ENCODE data around the gene ARHGEF18. TPM values are rescaled to one million over a fixed set of nuclear protein-coding genes. Genes with fewer than 3 reads are reported as not detected.

ARHGEF18 gene
- total RNA-seq, 1 donor from 2014 or later, result 44.6 TPM

DNA sequence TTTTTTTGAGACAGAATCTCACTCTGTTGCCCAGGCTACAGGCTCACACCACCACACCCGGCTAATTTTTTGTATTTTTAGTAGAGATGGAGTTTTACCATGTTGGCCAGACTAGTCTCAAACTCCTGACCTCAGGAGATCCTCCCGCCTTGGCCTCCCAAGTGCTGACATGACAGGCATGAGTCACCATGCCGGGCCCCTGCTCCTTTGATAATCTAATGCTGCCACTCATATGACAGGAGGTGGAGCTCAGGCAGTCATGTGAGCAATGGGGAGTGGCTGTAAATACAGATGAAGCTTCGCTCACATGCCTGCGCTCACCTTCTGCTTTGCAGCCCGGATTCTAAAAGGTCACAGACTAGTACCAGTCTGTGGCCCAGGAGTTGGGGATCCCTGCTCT lies 25.1 kb downstream of the ARHGEF18 start:
- no peak overlapping the region for H3K27ac Mint-ChIP-seq (ENCODE audit: unreplicated experiment)
- TF ChIP-seq EZH2 (IDR thresholded peaks at IDR 0.05; ENCODE audit: insufficient read depth, low read length), result no peak
- TF ChIP-seq, protein P1, sequence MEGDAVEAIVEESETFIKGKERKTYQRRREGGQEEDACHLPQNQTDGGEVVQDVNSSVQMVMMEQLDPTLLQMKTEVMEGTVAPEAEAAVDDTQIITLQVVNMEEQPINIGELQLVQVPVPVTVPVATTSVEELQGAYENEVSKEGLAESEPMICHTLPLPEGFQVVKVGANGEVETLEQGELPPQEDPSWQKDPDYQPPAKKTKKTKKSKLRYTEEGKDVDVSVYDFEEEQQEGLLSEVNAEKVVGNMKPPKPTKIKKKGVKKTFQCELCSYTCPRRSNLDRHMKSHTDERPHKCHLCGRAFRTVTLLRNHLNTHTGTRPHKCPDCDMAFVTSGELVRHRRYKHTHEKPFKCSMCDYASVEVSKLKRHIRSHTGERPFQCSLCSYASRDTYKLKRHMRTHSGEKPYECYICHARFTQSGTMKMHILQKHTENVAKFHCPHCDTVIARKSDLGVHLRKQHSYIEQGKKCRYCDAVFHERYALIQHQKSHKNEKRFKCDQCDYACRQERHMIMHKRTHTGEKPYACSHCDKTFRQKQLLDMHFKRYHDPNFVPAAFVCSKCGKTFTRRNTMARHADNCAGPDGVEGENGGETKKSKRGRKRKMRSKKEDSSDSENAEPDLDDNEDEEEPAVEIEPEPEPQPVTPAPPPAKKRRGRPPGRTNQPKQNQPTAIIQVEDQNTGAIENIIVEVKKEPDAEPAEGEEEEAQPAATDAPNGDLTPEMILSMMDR (IDR thresholded peaks at IDR 0.05; ENCODE audit: insufficient read depth, low read depth, low read length), result no peak
- Histone ChIP-seq H4K20me1 (ENCODE audit: insufficient read depth, low read length) (no peaks in the 10 kb centered on the region), H2AFZ (ENCODE audit: low read depth, low read length) (no peak overlapping the region), H3K9ac (ENCODE audit: low read length) (no peak overlapping the region), H3K9me3 (ENCODE audit: insufficient read depth, low read depth, low read length) (no peaks in the 10 kb centered on the region), H3K4me2 (ENCODE audit: low read length) (no peak overlapping the region), H3K36me3 (ENCODE audit: insufficient read depth, low read length) (no peaks in the 10 kb centered on the region), H3K27me3 (ENCODE audit: insufficient read depth, low read length) (no peaks in the 10 kb centered on the region), H3K79me2 (ENCODE audit: insufficient read depth, low read length) (no peaks in the 10 kb centered on the region), H3K4me1 (ENCODE audit: insufficient read depth, low read length) (no peaks in the 10 kb centered on the region), H3K4me3 (ENCODE audit: insufficient read depth, low read depth, low read length) (no peak overlapping the region), H3K27ac (ENCODE audit: low read depth, low read length) (no peak overlapping the region)
- no peaks in the 10 kb centered on the region for H3K36me3 Mint-ChIP-seq (ENCODE audit: low read depth, unreplicated experiment)
- peaks cover 1% of the 10 kb centered on the region for H3K9me3 Mint-ChIP-seq (ENCODE audit: unreplicated experiment)
- no peak overlapping the region for H3K4me3 Mint-ChIP-seq (ENCODE audit: unreplicated experiment)
- DNase-seq (ENCODE audit: low read depth) (no peak), FAIRE-seq (no peak)
- H3K27me3 Mint-ChIP-seq (ENCODE audit: low read depth, unreplicated experiment), result peaks cover 17% of the 10 kb centered on the region
- H3K4me1 Mint-ChIP-seq (ENCODE audit: low read depth, unreplicated experiment), result peaks cover 7% of the 10 kb centered on the region

DNA sequence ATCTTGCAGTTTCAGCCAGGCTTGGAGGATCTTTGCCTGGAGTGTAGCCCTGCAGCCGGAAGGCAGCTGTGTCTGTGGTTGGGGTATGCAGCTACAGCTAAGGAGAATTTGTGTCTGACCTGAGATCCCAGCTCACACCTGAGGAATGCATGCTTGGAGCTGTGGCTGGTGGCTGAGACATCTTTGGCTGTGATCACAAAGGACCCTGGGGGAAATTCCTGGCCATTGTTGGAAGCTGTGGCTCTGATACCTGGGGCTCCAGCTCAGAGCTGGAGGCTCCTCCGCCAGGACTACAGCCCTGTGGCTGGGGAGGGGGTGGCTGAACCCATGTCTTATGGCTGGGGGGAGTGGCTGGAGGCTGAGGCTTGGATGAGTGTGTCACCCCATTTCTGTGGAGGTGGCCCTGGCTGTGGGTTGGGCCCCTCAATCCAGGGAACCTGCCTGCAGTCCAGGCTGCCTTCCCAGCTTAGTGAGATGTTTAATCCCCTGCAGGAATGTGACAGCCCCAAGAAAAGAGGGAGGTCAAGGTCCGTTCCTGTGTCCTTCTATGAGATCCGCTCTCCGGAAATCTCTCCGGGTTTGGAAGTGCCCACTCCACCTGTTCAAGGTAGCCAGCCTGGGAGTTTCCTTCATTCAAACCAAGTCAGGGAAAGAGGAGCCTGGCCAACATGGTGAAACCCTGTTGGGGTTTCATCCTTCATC lies 27.6 kb downstream of the ARHGEF18 start:
- TF ChIP-seq, protein P1 (IDR thresholded peaks at IDR 0.05; ENCODE audit: insufficient read depth, low read depth, low read length), result no peak
- TF ChIP-seq EZH2 (IDR thresholded peaks at IDR 0.05; ENCODE audit: insufficient read depth, low read length), result no peak
- Histone ChIP-seq H3K9me3 (ENCODE audit: insufficient read depth, low read depth, low read length) (no peaks in the 10 kb centered on the region), H3K79me2 (ENCODE audit: insufficient read depth, low read length) (no peaks in the 10 kb centered on the region), H3K27me3 (ENCODE audit: insufficient read depth, low read length) (no peaks in the 10 kb centered on the region), H3K4me3 (ENCODE audit: insufficient read depth, low read depth, low read length) (no peak overlapping the region), H3K4me1 (ENCODE audit: insufficient read depth, low read length) (no peaks in the 10 kb centered on the region), H2AFZ (ENCODE audit: low read depth, low read length) (no peak overlapping the region), H3K27ac (ENCODE audit: low read depth, low read length) (no peak overlapping the region), H4K20me1 (ENCODE audit: insufficient read depth, low read length) (no peaks in the 10 kb centered on the region), H3K9ac (ENCODE audit: low read length) (no peak overlapping the region), H3K4me2 (ENCODE audit: low read length) (no peak overlapping the region), H3K36me3 (ENCODE audit: insufficient read depth, low read length) (no peaks in the 10 kb centered on the region)
- Mint-ChIP-seq H3K9me3 (ENCODE audit: unreplicated experiment) (peaks cover 1% of the 10 kb centered on the region), H3K27ac (ENCODE audit: unreplicated experiment) (no peak overlapping the region), H3K4me1 (ENCODE audit: low read depth, unreplicated experiment) (peaks cover 7% of the 10 kb centered on the region), H3K36me3 (ENCODE audit: low read depth, unreplicated experiment) (no peaks in the 10 kb centered on the region), H3K4me3 (ENCODE audit: unreplicated experiment) (no peak overlapping the region), H3K27me3 (ENCODE audit: low read depth, unreplicated experiment) (peaks cover 13% of the 10 kb centered on the region)
- FAIRE-seq (no peak), DNase-seq (ENCODE audit: low read depth) (peak; percentile 33)

DNA sequence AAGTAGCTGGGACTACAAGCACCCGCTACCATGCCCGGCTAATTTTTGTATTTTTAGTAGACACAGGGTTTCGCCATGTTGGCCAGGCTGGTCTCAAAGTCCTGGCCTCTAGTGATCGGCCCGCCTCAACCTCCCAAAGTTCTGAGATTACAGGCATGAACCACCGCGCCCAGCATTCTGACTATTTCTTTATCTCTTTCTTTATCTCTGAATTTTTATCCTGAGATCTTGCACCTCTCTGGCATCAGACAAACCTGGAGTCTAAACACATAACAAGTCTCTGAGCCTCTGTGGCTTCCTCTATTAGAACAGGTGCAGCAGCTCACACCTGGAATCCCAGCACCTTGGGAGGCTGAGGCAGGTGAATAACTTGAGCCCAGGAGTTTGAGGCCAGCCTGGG lies 28.5 kb downstream of the ARHGEF18 start:
- H3K9me3 ChIP-seq (ENCODE audit: insufficient read depth, low read depth, low read length), result no peaks in the 10 kb centered on the region
- no peak overlapping the region for H3K4me3 ChIP-seq (ENCODE audit: insufficient read depth, low read depth, low read length)
- H2AFZ ChIP-seq (ENCODE audit: low read depth, low read length), result no peak overlapping the region
- DNase-seq (ENCODE audit: low read depth) (no peak), FAIRE-seq (no peak)
- TF ChIP-seq, protein P1 (IDR thresholded peaks at IDR 0.05; ENCODE audit: insufficient read depth, low read depth, low read length), result no peak
- TF ChIP-seq EZH2 (IDR thresholded peaks at IDR 0.05; ENCODE audit: insufficient read depth, low read length), result no peak
- no peak overlapping the region for H3K27ac ChIP-seq (ENCODE audit: low read depth, low read length)
- no peak overlapping the region for H3K4me3 Mint-ChIP-seq (ENCODE audit: unreplicated experiment)
- H3K36me3 ChIP-seq (ENCODE audit: insufficient read depth, low read length), result no peaks in the 10 kb centered on the region
- no peaks in the 10 kb centered on the region for H3K79me2 ChIP-seq (ENCODE audit: insufficient read depth, low read length)
- H3K4me1 ChIP-seq (ENCODE audit: insufficient read depth, low read length), result no peaks in the 10 kb centered on the region
- no peak overlapping the region for H3K4me2 ChIP-seq (ENCODE audit: low read length)
- no peaks in the 10 kb centered on the region for H4K20me1 ChIP-seq (ENCODE audit: insufficient read depth, low read length)
- no peak overlapping the region for H3K27ac Mint-ChIP-seq (ENCODE audit: unreplicated experiment)
- no peak overlapping the region for H3K9ac ChIP-seq (ENCODE audit: low read length)
- H3K27me3 Mint-ChIP-seq (ENCODE audit: low read depth, unreplicated experiment), result peaks cover 8% of the 10 kb centered on the region
- H3K27me3 ChIP-seq (ENCODE audit: insufficient read depth, low read length), result no peaks in the 10 kb centered on the region
- H3K4me1 Mint-ChIP-seq (ENCODE audit: low read depth, unreplicated experiment), result peaks cover 7% of the 10 kb centered on the region
- H3K9me3 Mint-ChIP-seq (ENCODE audit: unreplicated experiment), result peaks cover 1% of the 10 kb centered on the region
- no peaks in the 10 kb centered on the region for H3K36me3 Mint-ChIP-seq (ENCODE audit: low read depth, unreplicated experiment)
